Activated T-cell treated with anti-CD3 and anti-CD28 coated beads, Interleukin-2, amount 50 U/mL, for 72 hours (primary cell): Measurements from ENCODE around the gene YTHDC1. TPM values are rescaled to one million over a fixed set of nuclear protein-coding genes. Genes with fewer than 3 reads are reported as not detected.
"Not testable (repeated sequence)": the region's sequence is repeated elsewhere in the genome, so short reads cannot be mapped to it uniquely, and the experiment has no call there.

Source experiments
- ATAC-seq, 2 donors: fragments of 150-1000 bp; cut with Tn5 transposase; replicated peaks in 1 of 2; 2 replicates each; pipeline ENCODE4 v1.10.0; 2021; ENCODE audit warnings: moderate library complexity in 2 of 2, mild to moderate bottlenecking in 1 of 2
- DNase-seq, 2 donors: peaks; one replicate each; pipeline ENCODE4 v3.0.0; 2021 to 2022; ENCODE audit warnings: mixed read lengths in 1 of 2
- H3K27ac Mint-ChIP-seq: one replicate; pipeline ENCODE4 v1.8.0; 2022; ENCODE audit warnings: mild to moderate bottlenecking, moderate library complexity, mixed read lengths
- H3K27me3 Mint-ChIP-seq: one replicate; pipeline ENCODE4 v1.8.0; 2022; ENCODE audit warnings: low read depth, mixed read lengths
- H3K36me3 Mint-ChIP-seq, 2 donors: one replicate each; pipeline ENCODE4 v1.8.0; 2022; ENCODE audit warnings: mixed read lengths in 2 of 2, mild to moderate bottlenecking in 1 of 2; ENCODE audit not compliant: insufficient read depth in 2 of 2
- H3K4me1 Mint-ChIP-seq: one replicate; pipeline ENCODE4 v1.8.0; 2022; ENCODE audit warnings: low read depth, mixed read lengths
- H3K4me3 Mint-ChIP-seq, 2 donors: one replicate each; pipeline ENCODE4 v1.8.0; 2022; ENCODE audit warnings: mild to moderate bottlenecking in 2 of 2, mixed read lengths in 2 of 2, moderate library complexity in 2 of 2
- H3K9me3 Mint-ChIP-seq, 2 donors: one replicate each; pipeline ENCODE4 v1.8.0; 2022; ENCODE audit warnings: mixed read lengths in 2 of 2
- total RNA-seq, 2 donors: library from RNA; stranded (reverse); gene quantifications; one replicate each; pipeline ENCODE4 v1.2.3, GENCODE V29; 2022

Gene YTHDC1
- 100 to 1,000 TPM in 1 of 2 donors, 10 to 100 TPM in 1; 92.2 to 105 TPM for total RNA-seq

DNA sequence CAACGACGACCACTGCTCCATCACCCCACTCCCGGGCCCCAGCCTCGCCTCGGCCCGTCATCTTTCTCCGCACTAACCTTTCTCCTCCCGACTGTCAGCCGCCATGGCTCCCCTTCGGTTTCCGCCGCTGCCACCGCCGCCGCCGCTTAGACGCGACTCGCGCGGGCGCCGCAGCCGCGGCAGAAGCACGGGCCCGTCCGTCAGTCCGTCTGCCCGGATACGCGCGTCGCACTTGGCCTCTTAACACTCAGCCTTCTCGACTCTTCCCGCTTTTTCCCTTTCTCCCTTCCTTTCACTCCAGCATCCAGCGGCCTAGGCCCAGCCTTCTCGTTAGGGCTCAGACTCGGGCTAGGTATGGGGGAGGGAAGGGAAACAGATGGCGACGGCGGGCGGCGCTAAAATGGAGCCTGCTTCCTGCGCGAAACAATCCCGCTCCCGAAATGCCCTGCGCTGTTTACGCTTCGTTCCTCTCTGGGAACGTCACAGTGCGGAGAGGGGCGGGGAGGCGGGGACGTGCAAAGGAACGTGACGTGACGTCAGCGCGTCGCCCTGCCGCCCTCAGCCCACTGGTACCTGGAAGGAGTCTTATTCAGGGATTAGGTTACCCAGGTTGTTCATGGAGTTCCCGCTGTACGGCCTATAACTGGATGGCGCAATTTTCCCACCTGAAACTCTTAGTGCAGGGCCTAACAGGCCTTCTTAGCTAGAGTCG, at the start of gene YTHDC1:
TSS of gene YTHDC1 (minus strand) at position 442 of the 712 bp plus-strand sequence. CDS start at position 105, 337 bp downstream.
- Mint-ChIP-seq H3K4me1 (peaks cover 40% of the 10 kb centered on the region), H3K36me3 (peaks cover 7 to 18% of the 10 kb centered on the region in 2 donors), H3K27ac (peak within 1 kb of the TSS; percentile 99), H3K9me3 (no peaks in the 10 kb centered on the region), H3K4me3 (peak within 1 kb of the TSS; percentile 85 to 99), H3K27me3 (no peaks in the 10 kb centered on the region)
- peak; percentile 94 to 96 for DNase-seq
- peak; percentile 96 to 97 for ATAC-seq

DNA sequence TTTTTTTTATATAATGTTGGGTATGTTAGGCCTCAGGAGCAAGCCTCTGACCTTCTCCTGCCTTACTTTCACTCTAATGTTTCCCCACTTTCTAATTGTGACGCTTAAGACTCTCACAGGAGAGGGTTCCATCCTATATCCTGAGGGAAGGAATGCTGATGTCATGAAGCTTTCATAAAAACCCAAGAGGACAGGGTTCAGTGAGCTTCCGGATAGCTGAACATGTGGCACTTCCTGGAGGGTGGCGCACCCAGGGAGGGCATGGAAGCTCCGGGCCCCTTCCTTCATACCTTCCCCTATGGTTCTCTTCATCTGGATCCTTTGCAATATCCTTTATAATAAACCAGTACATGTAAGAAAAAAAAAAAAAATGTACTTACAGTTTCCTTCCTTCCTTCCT, 49.4 kb upstream of the YTHDC1 start:
- DNase-seq (no peak), ATAC-seq (no peak)
- H3K9me3 Mint-ChIP-seq, result peaks cover 1 to 4% of the 10 kb centered on the region in 2 donors
- no peaks in the 10 kb centered on the region for H3K27me3 Mint-ChIP-seq
- H3K36me3 Mint-ChIP-seq, result no peaks in the 10 kb centered on the region
- no peak overlapping the region for H3K27ac Mint-ChIP-seq
- no peaks in the 10 kb centered on the region for H3K4me1 Mint-ChIP-seq
- no peak overlapping the region for H3K4me3 Mint-ChIP-seq

- Mint-ChIP-seq H3K27me3 (no peaks in the 10 kb centered on the region), H3K9me3 (peaks cover 0 to 4% of the 10 kb centered on the region in 2 donors), H3K36me3 (no peaks in the 10 kb centered on the region), H3K4me3 (no peak overlapping the region), H3K4me1 (no peaks in the 10 kb centered on the region), H3K27ac (no peak overlapping the region)
- DNase-seq (no peak), ATAC-seq (no peak)
Observed at GRCh38 chr4:68396756-68397155, 46.9 kb upstream of the YTHDC1 start.

GRCh38 chr4:68391436-68391835, 41.5 kb upstream of the YTHDC1 start:
- H3K27me3 Mint-ChIP-seq, result peaks cover 8% of the 10 kb centered on the region
- H3K36me3 Mint-ChIP-seq, result no peaks in the 10 kb centered on the region
- no peaks in the 10 kb centered on the region for H3K4me1 Mint-ChIP-seq
- DNase-seq, result no peak
- peaks cover 0 to 4% of the 10 kb centered on the region in 2 donors for H3K9me3 Mint-ChIP-seq
- H3K27ac Mint-ChIP-seq, result no peak overlapping the region
- ATAC-seq, result no peak
- no peak overlapping the region for H3K4me3 Mint-ChIP-seq

- no peaks in the 10 kb centered on the region for H3K4me1 Mint-ChIP-seq
- H3K27me3 Mint-ChIP-seq, result peaks cover 19% of the 10 kb centered on the region
- no peak overlapping the region for H3K4me3 Mint-ChIP-seq
- no peak overlapping the region for H3K27ac Mint-ChIP-seq
- DNase-seq, result no peak
- ATAC-seq, result no peak
- H3K36me3 Mint-ChIP-seq, result no peaks in the 10 kb centered on the region
- peaks cover 0 to 4% of the 10 kb centered on the region in 2 donors for H3K9me3 Mint-ChIP-seq
Observed at GRCh38 chr4:68390205-68390935, 40.5 kb upstream of the YTHDC1 start.

GRCh38 chr4:68389386-68389913, 39.6 kb upstream of the YTHDC1 start:
- H3K27me3 Mint-ChIP-seq, result peaks cover 21% of the 10 kb centered on the region
- H3K4me1 Mint-ChIP-seq, H3K27ac Mint-ChIP-seq, H3K4me3 Mint-ChIP-seq, ATAC-seq, H3K9me3 Mint-ChIP-seq, H3K36me3 Mint-ChIP-seq, DNase-seq: not testable (repeated sequence)

DNA sequence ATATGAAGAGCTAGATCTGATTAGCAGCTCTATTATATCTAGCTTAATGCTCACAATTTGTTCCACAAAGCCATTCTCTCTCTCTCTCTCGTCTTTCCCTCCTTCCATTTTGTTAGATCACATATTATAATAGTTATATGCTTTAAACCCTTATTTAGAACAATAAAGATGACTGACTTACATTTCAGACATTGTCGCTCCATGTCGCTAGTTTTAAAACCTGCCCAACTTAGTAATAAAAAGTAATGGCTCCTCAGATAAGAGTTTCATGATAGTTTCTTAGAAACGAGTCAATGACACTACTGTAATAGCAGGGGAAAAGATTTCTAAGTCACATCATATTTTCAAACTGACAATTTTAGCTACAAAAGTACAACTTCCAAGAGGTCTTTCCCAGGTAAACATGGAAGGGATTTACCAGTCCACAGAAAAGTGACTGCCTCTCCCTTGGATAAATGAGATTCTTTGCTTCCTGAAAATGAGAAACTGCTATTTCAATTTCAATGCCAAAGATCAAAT, 38.5 kb upstream of the YTHDC1 start:
- H3K27ac Mint-ChIP-seq, result no peak overlapping the region
- ATAC-seq (no peak), DNase-seq (no peak)
- peaks cover 21% of the 10 kb centered on the region for H3K27me3 Mint-ChIP-seq
- H3K9me3 Mint-ChIP-seq, result no peaks in the 10 kb centered on the region
- H3K36me3 Mint-ChIP-seq, result no peaks in the 10 kb centered on the region
- H3K4me3 Mint-ChIP-seq, result no peak overlapping the region
- no peaks in the 10 kb centered on the region for H3K4me1 Mint-ChIP-seq

DNA sequence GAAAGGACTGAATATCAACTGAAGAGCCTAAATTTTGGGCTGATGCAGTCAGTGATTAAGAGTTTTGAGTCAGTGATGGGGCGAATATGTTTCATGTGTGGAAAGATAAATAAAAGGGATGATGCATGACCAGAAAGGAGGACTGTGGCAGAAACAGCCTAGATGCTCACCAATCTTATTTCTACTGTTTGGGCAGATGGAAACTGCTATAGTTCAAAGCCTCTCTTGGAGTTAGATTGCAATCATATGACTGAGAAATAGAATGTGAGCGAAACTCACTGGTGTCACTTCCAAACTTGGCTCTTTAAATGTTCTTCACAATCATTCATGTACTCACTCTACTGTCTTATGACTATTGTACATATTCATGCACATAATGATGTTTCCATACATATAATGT, 35.4 kb upstream of the YTHDC1 start:
- Mint-ChIP-seq H3K4me1 (no peaks in the 10 kb centered on the region), H3K27ac (no peak overlapping the region), H3K36me3 (no peaks in the 10 kb centered on the region), H3K27me3 (peaks cover 20% of the 10 kb centered on the region), H3K4me3 (no peak overlapping the region), H3K9me3 (no peaks in the 10 kb centered on the region)
- DNase-seq, result no peak
- ATAC-seq, result peak; percentile 36 to 64

DNA sequence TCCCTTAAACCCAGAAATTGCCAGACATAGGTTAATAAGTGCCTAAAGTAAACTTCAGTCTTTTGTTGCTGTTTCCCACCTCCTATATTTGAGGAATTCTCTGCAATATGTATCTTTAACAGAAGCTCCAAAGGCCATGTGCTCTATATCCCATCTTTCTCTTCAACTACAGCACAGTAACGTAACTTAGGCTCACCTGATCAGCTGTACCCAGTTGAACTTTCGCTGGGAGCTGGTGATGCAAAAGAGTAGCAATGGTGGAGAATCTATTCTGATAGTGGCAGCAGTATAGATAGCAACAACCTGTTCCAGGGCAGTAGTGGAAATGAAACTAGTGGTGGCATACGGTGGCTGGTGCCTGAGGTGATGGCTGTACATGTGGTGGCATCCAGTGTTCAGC, 33.2 kb upstream of the YTHDC1 start:
- Mint-ChIP-seq H3K36me3 (no peaks in the 10 kb centered on the region), H3K9me3 (no peaks in the 10 kb centered on the region), H3K4me3 (no peak overlapping the region), H3K4me1 (no peaks in the 10 kb centered on the region), H3K27ac (no peak overlapping the region), H3K27me3 (peaks cover 17% of the 10 kb centered on the region)
- ATAC-seq, result no peak
- DNase-seq, result no peak

GRCh38 chr4:68378226-68378625, 28.3 kb upstream of the YTHDC1 start:
- Mint-ChIP-seq H3K27ac (no peak overlapping the region), H3K9me3 (no peaks in the 10 kb centered on the region), H3K4me1 (peaks cover 17% of the 10 kb centered on the region), H3K27me3 (peaks cover 4% of the 10 kb centered on the region), H3K36me3 (no peaks in the 10 kb centered on the region), H3K4me3 (no peak overlapping the region)
- no peak for DNase-seq
- ATAC-seq, result no peak

DNA sequence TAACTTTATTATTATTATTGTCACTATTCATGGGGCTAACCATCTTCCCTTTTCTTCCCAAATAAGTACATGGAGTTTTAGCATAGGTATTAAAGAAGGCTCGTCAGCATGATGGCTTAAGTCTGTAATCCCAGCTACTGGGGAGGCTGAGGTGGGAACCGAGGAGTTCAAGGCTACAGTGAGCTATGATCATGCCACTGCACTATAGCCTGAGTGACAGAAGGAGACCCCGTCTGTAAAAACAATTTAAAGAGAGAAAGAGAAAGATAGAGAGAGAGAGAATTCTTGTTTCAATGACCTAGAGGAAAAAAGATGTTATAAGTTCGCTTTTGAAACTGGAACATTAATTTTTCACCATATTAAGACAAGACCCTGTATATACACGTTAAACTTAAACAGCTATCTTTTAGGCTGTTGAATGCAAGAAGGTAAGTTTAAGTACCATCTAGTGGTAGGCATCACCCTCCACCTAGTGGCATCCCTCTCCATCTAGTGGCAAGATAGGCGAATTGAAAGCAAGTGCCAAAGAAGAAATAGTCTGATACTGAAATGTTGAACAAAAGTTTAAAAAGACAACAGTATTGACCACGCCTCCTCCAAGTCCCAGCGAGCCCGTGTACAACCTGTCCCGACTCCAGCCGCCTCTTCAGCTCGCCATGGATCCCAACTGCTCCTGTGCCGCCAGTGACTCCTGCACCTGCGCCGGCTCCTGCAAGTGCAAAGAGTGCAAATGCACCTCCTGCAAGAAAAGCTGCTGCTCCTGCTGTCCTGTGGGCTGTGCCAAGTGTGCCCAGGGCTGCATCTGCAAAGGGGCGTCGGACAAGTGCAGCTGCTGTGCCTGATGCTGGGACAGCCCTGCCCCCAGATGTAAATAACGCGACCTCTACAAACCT, 26.0 kb upstream of the YTHDC1 start:
- Mint-ChIP-seq H3K36me3 (no peaks in the 10 kb centered on the region), H3K27ac (no peak overlapping the region), H3K9me3 (no peaks in the 10 kb centered on the region), H3K4me3 (peak overlapping the region; percentile 79 to 81), H3K27me3 (peaks cover 2% of the 10 kb centered on the region), H3K4me1 (peaks cover 25% of the 10 kb centered on the region)
- DNase-seq (peak; percentile 46 to 48), ATAC-seq (peak; percentile 81 to 84)

DNA sequence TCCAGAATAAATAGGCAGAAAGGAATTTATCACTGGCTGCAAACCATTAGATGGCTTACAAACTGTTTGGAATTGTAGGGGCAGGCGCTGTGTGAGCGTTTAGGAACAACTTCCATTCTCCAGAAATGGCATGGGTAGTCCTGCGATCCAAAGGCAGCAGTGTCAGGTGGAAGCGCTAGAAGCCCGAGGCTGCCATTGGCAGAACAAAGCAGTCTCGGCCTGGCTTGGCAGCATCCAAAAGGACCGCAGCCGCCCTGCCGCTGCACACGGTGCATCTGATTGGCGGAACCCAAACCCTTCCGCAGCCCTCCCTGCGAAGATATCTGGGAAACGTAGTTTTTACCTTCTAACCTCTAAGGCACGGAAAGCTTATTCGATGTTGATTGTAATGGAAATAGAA, 23.6 kb upstream of the YTHDC1 start:
- H3K27ac Mint-ChIP-seq, result no peak overlapping the region
- H3K36me3 Mint-ChIP-seq, result no peaks in the 10 kb centered on the region
- H3K9me3 Mint-ChIP-seq, result no peaks in the 10 kb centered on the region
- peak overlapping the region; percentile 74 to 75 for H3K4me3 Mint-ChIP-seq
- DNase-seq (peak; percentile 53 to 70), ATAC-seq (peak; percentile 87 to 95)
- H3K27me3 Mint-ChIP-seq, result no peaks in the 10 kb centered on the region
- peaks cover 30% of the 10 kb centered on the region for H3K4me1 Mint-ChIP-seq
